ENCODE data around the gene PRKCSH. TPM values are rescaled to one million over a fixed set of nuclear protein-coding genes. Genes with fewer than 3 reads are reported as not detected.
"Not testable (repeated sequence)": the region's sequence is repeated elsewhere in the genome, so short reads cannot be mapped to it uniquely, and the experiment has no call there.

PRKCSH gene
- polyA plus RNA-seq (2013, experiment 1 of 2; ENCODE audit: insufficient read length) = 451 TPM
- polyA plus RNA-seq (2013, experiment 2 of 2; ENCODE audit: insufficient read length) = 449 TPM

- peak; percentile 100 for DNase-seq
Observed at GRCh38 chr19:11435057-11435832, at the start of gene PRKCSH, which contains the start of gene ODAD3. Gene PRKCSH, plus strand, starts transcription at chr19:11435635. Its CDS starts 483 bp downstream, at chr19:11436118. Gene ODAD3, minus strand, starts transcription at chr19:11435121. Its CDS starts 105 bp downstream, at chr19:11435016.

GRCh38 chr19:11387162-11388034 lies 48.0 kb upstream of the PRKCSH start:
- DNase-seq = no peak

GRCh38 chr19:11390359-11390758 lies 45.1 kb upstream of the PRKCSH start:
- no peak for DNase-seq

- no peak for DNase-seq
Observed at GRCh38 chr19:11390933-11391680, 44.3 kb upstream of the PRKCSH start.

GRCh38 chr19:11397089-11397610 lies 38.3 kb upstream of the PRKCSH start:
- DNase-seq = no peak

GRCh38 chr19:11399667-11400066 lies 35.8 kb upstream of the PRKCSH start:
- DNase-seq = no peak

- DNase-seq = no peak
Observed at GRCh38 chr19:11400798-11401197, 34.6 kb upstream of the PRKCSH start.

- no peak for DNase-seq
Observed at GRCh38 chr19:11401808-11402543, 33.5 kb upstream of the PRKCSH start.

GRCh38 chr19:11404588-11405222 lies 30.7 kb upstream of the PRKCSH start:
- DNase-seq = no peak

- no peak for DNase-seq
Observed at GRCh38 chr19:11405846-11406643, 29.4 kb upstream of the PRKCSH start.

GRCh38 chr19:11406703-11407236 lies 28.7 kb upstream of the PRKCSH start:
- DNase-seq = not testable (repeated sequence)

- DNase-seq = no peak
Observed at GRCh38 chr19:11408591-11408990, 26.8 kb upstream of the PRKCSH start.

GRCh38 chr19:11410682-11411081 lies 24.8 kb upstream of the PRKCSH start:
- DNase-seq = peak; percentile 31

- no peak for DNase-seq
Observed at GRCh38 chr19:11414544-11414943, 20.9 kb upstream of the PRKCSH start.

GRCh38 chr19:11416346-11417052 lies 18.9 kb upstream of the PRKCSH start:
- no peak for DNase-seq

- DNase-seq = no peak
Observed at GRCh38 chr19:11418094-11418548, 17.3 kb upstream of the PRKCSH start.

- no peak for DNase-seq
Observed at GRCh38 chr19:11418549-11419506, 16.6 kb upstream of the PRKCSH start, which contains the start of gene RGL3. Gene RGL3, minus strand, starts transcription at chr19:11419314. Its CDS starts 36 bp downstream, at chr19:11419278.
